GM10248 (cell line): ENCODE results near the gene AMER2.

Experiments
- CTCF ChIA-PET: fragments of 300-600 bp; sonication (Branson Sonifier 250); formaldehyde crosslinking; extraction: SDS; loops from one replicate; lab custom pipeline; 2021; ENCODE audit warnings: antibody characterized with exemption; lab: Yijun Ruan, JAX
- POLR2A ChIA-PET: fragments of 350-650 bp; sonication (Branson Sonifier 250); formaldehyde crosslinking; extraction: SDS; loops from one replicate; lab custom pipeline; 2020; ENCODE audit warnings: antibody characterized with exemption; lab: Yijun Ruan, JAX
- DNase-seq: peaks from one replicate; pipeline ENCODE4 v3.0.0; 2012; ENCODE audit errors: extremely low spot score
- TF ChIP-seq, protein P1 (sequence below): IDR thresholded peaks from 2 replicates; pipeline ENCODE4 v1.5.1; 2012; ENCODE audit warnings: mild to moderate bottlenecking, low read depth; ENCODE audit errors: extremely low read depth, missing control alignments, control extremely low read depth

The AMER2 gene

DNA sequence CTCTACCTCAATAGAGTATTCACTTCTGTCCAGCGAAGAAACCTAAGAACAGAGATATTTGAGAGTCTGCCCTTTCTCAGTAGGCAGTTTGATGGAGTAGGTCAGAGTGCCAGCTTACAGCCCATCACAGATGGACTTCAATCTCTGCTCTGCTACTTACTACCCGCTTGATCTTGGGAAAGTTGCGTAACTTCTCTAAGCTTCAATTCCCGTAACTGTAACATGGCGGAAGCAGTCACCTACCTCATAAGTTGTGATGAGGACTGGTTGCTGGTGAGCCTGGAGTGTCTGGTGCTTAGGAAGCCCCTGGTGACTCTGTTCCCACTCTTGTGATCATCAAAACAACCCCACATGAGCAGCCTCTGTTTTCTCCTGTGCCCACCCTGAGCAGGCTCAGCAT lies 31.0 kb downstream of the AMER2 start:
- no peak for DNase-seq
- TF ChIP-seq, protein P1, sequence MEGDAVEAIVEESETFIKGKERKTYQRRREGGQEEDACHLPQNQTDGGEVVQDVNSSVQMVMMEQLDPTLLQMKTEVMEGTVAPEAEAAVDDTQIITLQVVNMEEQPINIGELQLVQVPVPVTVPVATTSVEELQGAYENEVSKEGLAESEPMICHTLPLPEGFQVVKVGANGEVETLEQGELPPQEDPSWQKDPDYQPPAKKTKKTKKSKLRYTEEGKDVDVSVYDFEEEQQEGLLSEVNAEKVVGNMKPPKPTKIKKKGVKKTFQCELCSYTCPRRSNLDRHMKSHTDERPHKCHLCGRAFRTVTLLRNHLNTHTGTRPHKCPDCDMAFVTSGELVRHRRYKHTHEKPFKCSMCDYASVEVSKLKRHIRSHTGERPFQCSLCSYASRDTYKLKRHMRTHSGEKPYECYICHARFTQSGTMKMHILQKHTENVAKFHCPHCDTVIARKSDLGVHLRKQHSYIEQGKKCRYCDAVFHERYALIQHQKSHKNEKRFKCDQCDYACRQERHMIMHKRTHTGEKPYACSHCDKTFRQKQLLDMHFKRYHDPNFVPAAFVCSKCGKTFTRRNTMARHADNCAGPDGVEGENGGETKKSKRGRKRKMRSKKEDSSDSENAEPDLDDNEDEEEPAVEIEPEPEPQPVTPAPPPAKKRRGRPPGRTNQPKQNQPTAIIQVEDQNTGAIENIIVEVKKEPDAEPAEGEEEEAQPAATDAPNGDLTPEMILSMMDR, result no peak
- ChIA-PET POLR2A (no interaction called here), CTCF (interaction anchor here (1.0 kb wide), 1 partner anchor 27 kb away, joined by 3 read pairs; no protein-coding TSS in a partner anchor)

DNA sequence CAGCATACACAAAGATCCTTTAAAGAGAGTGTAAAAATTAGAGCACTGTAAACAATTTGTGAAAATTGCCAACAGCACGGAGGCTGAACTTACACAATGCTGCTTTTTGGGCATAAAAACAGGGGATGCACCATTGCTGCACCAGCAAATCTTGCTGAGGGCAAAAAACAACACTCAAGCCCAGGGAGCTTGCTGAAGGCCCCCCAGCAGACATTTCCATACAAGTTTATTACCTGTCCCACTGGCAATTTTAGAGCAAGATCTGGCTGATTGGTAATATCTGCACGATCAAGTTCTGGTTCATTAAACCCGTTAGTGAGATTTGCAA lies 34.3 kb downstream of the AMER2 start:
- no peak for DNase-seq
- CTCF ChIA-PET, result no interaction called here
- POLR2A ChIA-PET, result no interaction called here
- TF ChIP-seq, protein P1, result no peak

GRCh38 chr13:25136880-25137787 lies 35.0 kb downstream of the AMER2 start:
- POLR2A ChIA-PET, result no interaction called here
- CTCF ChIA-PET, result interaction anchor here (0.8 kb wide), 1 partner anchor 15 kb away, joined by 3 read pairs; no protein-coding TSS in a partner anchor
- TF ChIP-seq, protein P1, result no peak
- no peak for DNase-seq

GRCh38 chr13:25135896-25136295 lies 36.2 kb downstream of the AMER2 start:
- POLR2A ChIA-PET, result no interaction called here
- CTCF ChIA-PET, result interaction anchor here (1.0 kb wide), 1 partner anchor 9 kb away, joined by 3 read pairs; no protein-coding TSS in a partner anchor

DNA sequence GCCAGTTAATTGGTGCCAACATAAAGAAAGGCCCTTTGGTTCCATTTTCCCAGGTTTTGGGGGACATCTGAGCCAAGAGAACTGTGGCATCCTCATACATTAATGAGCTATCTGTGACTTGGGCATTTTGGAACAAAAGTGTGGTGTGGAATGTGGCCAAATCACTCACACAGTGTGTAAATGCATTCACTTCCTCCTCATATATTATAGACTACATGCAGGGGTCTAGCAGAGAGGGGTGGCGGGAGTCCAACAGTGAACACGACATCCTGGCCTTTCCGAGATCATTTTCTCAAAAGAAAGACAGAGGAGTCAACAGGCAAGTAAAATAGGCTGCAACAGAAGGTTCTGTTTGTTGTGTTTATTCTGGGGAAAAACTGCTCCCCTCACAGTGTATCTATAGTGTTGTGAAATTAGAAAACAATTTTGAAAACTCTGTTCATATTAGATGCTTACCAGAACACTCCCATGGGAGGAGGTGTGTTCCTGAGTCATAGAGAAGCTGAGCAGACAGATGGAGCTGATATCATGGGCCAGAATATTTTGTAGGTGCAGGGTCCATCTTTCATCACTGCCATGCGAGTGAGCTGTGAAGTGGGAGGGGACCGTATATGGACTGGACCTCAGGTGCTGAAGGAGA lies 39.2 kb downstream of the AMER2 start:
- ChIA-PET CTCF (interaction anchor here (0.9 to 4.8 kb wide), 4 partner anchors 11 to 48 kb away, joined by 3 to 25 read pairs (median 10); no protein-coding TSS in a partner anchor), POLR2A (no interaction called here)
- TF ChIP-seq, protein P1, result no peak
- no peak for DNase-seq

More at GRCh38 chr13:25135896-25136295, 36.2 kb downstream of the AMER2 start:
- TF ChIP-seq, protein P1, result no peak
- DNase-seq, result no peak

DNA sequence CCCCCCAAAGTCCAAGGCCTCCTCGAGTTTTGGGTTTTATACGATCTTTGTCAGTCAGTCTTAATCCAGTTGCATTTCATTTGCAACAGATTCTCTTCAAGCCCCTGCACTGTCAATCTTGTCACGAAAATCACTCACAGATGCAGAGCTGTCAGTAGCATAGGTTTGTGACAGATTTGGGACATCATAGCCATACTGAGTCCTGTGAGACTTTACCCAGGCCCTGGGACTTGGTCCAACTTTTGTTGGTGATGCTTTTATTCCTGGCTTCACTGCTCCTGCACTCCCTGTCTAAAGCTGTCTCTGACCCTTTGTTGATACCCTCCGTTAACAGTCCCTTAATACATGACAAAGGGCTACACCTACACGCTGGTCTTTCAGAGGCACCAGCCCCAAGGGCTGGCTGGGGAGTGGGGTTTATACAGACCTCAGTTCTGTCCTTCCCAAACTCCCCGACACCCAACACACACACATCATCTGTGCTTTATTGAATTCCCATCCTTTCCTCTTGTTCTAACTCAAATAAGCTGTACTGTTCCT lies 40.1 kb downstream of the AMER2 start:
- ChIA-PET POLR2A (no interaction called here), CTCF (interaction anchor here (0.9 to 4.8 kb wide), 4 partner anchors 12 to 47 kb away, joined by 3 to 25 read pairs (median 10); no protein-coding TSS in a partner anchor)
- TF ChIP-seq, protein P1, result no peak
- no peak for DNase-seq
